NCI-H1092 (cell line): ENCODE data around the gene SLC16A11.

Source experiments
- DNase-seq: peaks from one replicate; lab custom pipeline; 2025; lab: John Stamatoyannopoulos, UW

SLC16A11 gene

DNA sequence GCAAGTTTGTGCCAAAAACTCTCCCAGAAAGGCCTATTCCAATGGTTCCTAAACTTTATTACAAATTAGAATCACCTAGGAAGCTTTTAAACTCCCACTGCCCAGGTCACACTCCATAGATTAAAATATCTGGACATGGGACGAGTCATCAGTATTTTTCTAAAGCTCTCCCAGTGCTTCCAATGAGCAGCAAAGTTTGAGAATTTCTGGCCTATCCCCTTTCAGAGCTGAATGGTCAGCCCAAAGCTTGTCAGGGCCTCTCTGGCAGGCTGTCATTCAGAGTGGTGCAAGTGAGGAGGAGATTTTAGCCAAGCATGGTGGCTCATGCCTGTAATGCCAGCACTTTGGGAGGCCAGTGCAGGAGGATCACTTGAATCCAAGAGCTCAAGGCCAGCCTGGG, 18.6 kb downstream of the SLC16A11 start:
- no peak for DNase-seq

DNA sequence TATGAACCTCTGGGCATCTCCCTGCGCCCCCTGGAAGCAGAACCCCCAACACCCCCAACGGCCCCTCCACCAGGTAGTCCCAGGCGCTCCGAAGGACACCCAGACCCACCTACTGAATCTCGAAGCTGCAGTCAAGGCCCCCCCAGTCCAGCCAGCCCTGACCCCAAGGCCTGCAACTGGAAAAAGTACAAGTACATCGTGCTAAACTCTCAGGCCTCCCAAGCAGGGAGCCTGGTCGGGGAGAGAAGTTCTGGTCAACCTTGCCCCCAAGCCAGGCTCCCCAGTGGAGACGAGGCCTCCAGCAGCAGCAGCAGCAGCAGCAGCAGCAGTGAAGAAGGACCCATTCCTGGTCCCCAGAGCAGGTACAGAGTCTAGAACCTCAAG, 19.5 kb downstream of the SLC16A11 start:
- no peak for DNase-seq

DNA sequence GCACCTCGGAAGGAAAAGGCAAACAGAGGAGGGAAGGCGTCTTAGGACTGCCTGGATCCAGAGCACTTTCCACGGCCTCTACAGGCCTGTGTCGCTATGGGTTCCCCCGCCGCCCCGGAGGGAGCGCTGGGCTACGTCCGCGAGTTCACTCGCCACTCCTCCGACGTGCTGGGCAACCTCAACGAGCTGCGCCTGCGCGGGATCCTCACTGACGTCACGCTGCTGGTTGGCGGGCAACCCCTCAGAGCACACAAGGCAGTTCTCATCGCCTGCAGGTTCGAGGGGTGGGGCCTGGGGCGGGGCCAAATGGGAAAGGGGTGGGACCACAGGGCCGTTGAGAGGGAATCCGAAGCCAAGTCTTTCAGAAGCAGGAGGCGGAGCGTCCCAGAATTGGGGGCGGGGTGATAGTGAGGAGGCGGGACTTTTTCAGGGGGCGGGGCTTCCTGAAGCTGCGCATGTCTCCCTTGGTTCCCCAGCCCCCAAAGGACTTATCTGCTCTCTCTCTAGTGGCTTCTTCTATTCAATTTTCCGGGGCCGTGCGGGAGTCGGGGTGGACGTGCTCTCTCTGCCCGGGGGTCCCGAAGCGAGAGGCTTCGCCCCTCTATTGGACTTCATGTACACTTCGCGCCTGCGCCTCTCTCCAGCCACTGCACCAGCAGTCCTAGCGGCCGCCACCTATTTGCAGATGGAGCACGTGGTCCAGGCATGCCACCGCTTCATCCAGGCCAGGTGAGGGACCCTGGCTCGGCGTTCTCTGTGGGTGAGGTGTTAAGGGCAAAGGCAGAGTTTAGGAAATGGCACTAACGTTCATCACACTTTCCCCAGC, 20.1 kb downstream of the SLC16A11 start:
- peak; percentile 47 for DNase-seq

DNA sequence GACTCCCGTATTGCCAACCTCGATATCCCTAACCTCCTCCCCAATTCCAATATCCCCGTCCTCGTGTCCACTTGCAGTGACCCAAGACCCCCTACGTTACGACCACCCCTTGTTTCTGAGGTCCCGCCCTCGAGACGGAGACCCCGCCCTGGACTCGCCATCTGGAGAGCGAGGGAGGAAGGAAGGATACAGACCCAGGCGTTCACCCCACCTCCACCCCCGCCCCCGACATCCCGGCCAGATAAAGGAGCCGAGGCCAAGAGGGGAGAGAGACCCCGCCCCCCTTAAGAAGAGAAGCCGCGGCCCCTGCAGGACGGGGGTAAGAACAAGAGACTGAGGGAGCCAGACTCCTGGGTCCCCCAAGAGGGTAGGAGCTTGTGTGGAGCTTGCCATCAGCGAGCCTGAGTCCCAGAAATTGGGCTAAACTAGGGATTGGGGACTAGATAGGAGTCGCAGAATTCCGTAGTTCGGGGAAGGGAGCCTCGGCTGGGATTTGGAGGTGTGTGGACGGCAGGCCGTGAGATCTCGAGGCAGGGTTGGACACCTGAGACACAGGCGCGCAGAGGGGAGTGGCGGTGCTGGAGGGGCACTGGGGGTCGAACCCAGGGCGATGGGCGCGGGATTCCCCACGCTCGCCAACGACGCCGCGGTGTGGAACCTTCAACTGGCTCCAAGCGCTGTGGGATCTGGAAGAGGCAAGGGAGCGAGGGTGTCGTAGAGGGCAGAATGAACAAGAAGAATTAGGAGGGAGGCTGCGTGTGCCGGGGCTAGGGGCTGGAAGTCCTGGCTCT, 20.9 kb downstream of the SLC16A11 start, which contains the start of gene BCL6B:
Gene BCL6B, plus strand, starts transcription at position 270 of the 791 bp plus-strand sequence. CDS start 622 bp downstream, outside the sequence.
- no peak for DNase-seq

DNA sequence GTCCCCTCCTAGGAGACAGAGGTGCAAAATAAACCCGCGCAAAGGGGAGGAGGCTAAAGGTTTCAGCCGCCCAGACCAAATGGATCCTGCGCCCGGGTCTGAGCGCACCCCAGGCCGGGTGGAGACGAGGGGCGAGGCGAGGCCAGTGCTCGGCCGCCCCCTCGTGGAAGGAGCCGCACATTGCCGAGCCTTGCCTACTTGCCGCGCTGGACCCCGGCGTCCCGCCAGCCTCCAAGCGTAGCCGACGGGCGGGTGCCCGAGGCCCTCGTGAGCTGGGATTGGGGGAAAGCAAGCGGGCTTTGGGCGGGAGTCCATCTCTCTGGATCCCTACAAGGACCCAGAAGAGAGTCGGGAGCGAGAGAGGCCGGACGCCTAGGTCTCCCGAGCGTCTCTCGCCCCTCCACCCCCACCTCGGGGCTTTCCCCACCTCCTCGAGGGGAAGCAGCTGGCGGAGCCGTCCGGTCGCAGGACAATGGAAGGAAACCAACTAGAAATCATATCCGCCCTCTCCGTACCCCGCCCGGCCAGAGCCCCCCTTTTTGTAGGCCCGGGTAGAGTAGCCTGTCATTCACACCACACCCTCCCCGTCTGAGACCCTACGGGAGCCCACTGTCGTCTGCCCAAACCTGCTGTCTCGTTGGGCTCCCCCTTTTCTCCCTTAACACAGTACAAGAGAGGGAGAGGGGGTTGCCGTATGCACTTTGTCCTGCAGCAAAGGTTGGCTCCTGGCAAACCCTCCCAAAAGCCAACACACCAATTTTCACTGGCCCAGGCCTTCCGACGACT, 21.7 kb downstream of the SLC16A11 start:
- DNase-seq = peak; percentile 8

DNA sequence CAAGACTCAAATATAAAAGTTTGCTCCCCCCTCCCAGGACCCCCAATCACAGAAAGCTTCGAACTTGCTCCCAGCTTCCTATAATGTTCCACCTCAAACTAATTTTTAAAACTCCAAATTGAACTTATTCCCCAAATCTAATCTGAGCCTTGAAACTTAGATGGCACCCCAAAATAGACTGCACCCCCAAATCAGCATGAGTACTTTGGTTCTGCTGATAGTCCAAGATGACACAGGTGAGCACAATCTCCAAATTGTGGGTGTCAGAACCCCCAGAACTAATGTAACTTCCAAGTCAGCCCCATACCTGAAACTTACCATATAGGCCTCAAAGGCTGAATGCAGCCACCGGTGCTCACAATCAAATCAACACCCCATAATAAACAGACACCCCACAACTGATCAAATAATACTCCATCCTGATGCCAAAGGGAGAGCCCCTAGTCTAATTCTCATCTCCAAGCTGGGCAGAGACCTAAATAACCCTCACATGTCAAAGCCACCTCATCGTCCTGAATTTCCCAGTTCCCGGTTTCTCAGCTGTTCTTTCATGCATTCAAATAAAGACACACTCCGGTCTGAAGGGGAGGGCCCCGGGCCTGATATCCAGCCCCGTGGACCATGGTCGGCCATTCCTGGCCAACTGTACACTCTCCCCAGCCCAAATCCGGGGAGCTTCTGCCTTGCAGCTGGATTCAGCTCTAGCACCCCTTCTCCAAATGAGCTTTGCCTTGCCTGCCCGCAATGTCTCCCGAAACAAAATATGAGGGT, 22.8 kb downstream of the SLC16A11 start:
- no peak for DNase-seq

DNA sequence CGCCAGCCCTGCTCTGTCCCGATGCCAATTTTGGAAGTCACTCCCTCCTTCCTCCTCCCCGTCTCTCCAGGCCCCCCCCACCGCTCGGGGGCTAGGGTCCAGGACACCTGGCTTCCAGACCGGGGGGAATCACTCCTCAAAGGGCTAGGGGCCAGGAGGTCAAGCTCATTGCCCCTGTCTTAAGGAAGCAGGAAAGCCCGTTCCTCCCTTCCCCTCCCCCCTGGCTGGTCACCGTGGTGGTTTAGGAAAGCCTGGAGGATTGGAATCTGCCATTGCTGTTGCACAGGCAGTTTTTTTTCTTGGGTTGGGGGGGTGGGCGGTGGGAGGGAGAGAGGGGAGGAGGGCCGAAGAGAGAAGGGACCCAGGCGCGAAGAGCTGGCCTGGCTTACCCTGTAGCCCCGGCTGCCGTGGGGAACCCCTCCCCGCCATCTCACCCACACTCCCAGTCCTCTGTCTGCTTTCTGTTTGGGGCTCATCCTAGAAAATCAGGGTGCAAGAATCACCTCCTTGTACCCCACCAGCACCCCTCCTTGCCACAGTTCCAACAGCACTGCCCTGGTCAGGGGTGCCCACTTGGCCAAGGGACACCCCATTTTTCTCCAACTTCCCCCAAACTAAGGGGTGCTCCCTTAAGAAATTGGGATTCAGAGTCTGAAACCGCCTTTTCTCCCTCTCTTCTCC, 23.9 kb downstream of the SLC16A11 start:
- DNase-seq = peak; percentile 6

DNA sequence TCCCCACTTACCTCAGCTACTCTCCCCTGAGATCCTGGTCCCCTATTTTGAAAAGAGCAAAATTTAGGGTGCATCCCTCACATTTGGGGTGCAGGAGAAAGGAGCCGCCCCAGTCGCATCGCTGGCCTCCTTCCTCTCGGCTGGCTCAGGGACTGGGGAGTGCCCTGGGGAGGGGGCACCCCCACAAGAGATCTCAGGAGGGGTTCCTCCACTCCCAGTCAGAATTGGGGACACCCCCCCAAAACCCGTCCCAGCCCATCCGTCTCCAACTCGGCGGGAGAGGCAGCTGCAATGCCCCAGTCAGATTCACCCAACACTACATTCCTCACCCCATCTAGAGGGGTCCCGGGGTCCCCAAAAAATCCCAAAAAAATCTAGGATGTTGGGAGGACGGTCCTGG, 24.5 kb downstream of the SLC16A11 start:
- no peak for DNase-seq

DNA sequence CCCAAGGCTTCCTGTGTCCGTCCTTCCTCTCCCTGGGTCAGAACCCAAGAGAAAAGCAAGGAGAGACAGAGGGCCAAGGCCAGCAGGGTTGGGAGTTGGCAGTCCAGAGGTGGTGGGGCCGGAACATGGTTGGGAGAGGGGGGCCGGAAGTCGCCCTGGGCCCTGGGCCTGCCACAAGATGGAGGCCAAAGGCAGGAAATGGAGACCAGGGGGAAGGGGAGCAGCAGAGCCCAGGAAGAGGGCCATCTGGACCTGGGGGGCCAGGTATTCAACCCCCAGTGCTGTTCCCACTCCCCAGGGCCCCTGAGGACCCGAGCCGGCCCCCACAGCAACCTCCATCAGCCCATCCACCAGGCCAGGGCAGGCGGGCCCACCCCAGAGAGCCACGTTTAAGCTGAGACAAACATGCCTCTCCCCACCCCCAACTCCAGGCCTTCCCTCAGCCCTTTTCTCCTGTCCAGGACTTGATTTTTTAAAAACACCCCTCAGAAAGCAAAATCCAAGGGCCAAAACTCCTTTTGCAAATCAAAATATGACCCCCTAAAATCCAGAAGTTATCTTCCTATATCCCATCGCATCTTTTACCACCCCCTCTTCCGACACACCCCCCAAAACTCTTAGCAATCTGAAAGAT, 25.4 kb downstream of the SLC16A11 start:
- DNase-seq = no peak

DNA sequence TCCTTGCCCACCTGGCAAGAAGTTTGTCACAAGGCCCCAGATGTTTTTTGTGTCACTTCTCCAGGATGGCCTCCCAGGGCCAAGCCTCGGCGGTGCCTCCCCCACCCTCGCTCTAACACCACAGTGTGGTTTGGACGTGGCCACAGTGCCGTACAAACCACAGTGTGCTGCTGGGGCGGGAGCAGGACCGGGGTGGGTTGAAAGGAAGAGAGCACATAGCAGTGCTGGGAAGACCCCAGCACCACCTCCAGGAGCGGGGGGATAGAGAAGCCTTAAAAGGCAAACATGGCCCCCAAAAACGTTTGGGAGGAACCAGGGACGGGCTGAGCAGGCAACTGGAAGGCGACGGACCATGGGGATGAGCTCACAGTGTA, 26.1 kb downstream of the SLC16A11 start:
- no peak for DNase-seq

DNA sequence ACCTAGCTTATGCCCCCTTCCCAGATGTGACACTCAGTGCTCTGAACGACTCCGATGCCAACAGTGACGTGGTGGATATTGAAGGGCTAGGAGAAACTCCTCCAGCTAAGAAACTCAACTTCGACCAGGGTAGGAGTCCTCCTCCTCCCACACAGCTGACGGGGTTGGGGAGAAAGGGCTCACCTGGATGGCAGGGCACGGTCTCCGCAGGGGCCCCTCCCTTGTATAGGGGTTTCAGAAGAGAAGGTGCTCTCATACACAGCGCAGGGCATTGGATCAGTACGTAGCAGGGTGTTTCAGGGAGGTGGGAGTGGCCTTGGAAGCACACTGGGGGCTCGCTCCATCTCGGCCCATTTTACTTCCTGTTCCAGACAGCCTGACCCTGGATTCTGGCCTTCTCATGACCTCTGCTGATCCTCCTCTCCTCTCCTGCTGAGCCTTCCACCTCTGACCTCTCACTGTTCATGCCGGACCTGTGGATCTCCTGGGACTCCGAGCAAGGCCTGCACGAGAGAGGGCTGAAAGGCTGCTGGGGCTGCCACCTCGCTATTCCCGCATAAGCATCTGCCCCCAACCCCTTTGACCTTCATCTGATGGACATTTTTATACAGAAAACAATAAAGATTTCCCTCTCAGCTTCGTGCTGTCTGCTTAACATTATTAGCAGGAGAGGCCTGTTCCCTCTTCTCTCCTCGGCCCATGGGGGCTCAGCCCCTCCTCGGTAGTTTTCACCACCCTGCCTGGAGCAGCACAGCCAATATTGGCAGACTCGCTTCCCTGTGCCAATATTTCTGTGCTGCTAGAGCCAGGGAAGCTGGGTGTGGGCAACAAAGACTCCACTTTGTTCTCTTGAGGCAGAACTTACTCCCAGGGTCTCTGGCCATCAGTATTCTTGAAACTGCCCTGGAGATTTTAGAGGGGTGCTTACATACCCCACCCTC, 26.7 kb downstream of the SLC16A11 start:
- DNase-seq = no peak

DNA sequence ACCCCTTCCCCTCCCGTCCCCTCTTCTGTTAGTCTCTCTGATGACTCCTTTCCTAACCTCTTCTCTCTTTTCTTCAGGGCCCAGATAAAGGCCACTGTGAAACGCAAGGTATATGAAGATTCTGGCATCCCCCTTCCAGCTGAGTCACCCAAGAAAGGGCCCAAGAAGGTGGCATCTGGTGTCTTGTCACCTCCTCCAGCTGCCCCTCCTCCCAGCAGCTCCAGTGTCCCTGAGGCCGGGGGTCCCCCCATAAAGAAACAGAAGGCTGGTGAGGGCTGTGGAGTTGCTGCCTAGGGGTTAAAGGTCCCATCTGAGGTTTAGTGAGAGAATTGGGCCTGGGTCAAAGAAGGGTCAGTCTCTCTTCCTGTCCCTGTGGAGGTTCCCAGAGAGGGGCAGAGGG, 27.5 kb downstream of the SLC16A11 start:
- no peak for DNase-seq

DNA sequence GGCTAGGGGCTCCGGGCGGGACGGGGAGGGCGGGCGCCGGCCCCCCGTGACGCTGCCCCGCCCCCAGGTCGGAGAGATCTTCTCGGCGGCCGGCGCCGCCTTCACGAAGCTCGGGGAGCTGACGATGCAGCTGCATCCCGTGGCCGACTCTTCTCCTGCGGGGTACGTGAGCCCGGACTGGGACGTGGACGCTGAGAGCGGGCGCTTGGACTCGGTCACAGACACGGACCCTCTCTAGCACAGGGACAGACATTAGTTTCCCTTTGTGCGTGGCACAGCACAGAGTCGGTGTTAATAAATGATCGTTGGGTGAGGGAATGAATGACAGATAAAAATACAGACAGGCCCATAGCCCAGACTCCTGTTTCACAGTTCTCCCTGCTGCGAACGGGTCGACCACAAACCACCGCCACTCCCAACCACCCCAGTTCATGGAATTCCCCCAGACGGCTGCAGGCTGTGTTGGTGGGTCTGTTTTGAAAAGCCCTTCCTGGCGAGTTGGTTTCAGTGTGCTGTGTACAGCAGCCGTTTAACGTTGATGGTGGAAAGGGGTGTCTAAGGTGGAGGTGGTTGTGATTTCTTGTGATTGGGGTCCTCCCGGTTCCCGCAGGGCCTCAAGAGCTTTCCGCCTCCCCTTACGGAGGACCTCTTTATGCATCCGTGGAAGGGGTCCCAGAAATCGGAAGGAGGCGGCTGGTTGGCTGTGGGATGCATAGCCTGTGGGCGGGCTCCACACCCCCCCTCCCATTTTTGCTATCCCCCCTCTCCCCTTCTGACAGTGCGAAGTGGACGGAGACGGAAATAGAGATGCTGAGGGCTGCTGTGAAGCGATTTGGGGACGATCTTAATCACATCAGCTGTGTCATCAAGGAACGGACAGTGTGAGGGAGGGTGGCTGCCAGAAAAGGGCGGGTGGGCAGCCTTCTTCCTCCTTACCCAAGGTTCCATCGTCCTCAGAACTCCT, 28.6 kb downstream of the SLC16A11 start:
- no peak for DNase-seq

DNA sequence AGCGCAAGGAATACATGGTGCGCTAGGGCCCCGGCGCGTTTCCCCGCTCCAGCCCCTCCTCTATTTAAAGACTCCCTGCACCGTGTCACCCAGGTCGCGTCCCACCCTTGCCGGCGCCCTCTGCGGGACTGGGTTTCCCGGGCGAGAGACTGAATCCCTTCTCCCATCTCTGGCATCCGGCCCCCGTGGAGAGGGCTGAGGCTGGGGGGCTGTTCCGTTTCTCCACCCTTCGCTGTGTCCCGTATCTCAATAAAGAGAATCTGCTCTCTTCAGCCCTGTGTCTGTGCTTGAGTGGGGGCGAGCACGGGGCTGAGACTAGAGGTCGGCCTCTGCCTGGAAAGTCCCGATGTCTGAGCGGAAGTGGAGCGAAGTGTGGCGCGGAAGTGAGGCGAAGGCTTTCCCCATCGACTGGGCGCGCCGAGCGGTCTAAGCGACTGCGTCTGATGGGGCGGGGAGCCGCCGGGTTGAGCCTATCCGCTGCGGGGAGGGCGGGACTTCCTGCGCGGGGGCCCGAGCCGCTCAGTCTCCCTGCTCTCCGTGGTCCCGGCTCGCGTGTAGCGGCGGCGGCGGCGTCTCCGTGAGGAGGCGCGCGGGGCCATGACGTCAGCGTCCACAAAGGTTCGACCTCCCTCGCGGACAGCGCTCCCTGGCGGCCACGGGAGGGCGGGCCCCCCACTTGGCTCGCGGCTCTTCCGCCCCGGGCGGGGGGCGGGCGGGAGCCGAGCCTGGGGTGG, 29.5 kb downstream of the SLC16A11 start:
- peak; percentile 91 for DNase-seq

DNA sequence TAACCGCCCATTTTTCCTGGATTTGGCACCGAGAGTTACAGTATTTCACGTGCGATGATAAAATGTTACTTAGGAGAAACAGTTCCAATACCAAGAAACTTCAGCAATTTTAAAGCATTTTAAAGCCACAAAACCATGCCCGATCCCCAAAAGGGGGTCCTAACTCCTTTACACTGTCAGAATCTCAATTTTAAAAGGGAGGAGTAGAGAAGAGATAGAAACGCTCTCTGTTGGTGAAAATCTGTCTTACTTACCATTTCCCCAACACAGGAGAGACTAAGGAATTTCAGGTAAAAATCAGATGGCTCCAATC, 32.0 kb downstream of the SLC16A11 start:
- no peak for DNase-seq

DNA sequence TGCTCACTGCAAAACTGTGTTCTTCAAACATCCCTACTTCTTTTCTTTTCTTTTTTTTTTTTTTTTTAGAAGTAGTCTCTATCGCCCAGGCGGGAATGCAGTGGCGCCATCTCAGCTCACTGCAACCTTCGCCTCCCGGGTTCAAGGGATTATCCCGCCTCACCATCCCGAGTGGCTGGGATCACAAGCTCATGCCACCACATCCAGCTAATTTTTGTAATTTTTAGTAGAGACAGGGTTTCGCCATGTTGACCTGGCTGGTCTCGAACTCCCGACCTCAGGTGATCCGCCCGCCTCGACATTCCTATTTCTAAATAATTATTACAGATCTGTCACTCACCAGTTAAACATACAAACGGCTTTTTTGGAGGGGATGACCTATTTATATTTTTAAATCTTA, 32.5 kb downstream of the SLC16A11 start:
- no peak for DNase-seq

DNA sequence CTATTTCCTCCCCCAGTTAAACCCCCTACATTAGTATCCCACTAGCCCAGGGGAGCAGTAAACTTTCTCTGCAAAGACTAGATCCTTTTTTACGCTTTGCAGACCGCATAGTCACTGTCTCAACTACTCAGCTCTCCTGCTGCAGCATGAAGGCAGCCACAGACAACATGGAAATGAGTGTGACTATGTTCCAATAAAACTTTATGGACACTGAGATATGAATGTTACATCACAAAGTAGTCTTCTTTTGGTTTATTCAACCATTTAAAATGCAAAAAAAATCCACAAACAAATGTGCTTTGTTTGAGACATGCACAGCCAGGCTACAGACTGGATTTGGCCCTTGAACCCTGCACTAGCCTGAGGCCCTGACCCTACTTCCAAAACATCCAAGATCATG, 33.4 kb downstream of the SLC16A11 start:
- DNase-seq = no peak

DNA sequence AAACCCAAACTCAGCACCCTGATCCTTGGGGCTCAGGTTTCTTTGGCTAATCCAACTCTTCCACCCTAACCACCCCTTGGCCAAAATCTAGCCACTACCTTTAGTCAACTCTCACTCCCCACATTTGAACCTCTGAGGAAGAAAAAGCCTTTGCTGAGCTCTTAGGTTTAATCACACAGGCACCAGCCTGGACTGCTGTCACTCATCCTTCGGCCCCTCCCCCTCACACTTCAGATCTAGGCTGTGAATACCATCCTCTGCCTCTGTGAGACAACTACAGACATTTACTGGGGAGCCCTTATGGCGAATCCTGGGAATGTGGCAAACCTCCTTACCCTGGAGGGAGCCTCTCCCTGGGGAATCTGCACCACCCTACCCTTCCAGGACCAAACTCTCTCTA, 36.7 kb downstream of the SLC16A11 start:
- DNase-seq = no peak
